Gastrocnemius medialis (tissue), 4 donors: ENCODE results near the gene GDF11.
A peak's percentile ranks its signal among the peaks of the same experiment; 100 is the strongest.

ENCODE experiments used
- POLR2A ChIP-seq, 2 donors: fragments of 450-650 bp; IDR thresholded peaks; one replicate each; pipeline ENCODE4 v1.6.1; 2017; ENCODE audit warnings: antibody characterized with exemption in 2 of 2, mild to moderate bottlenecking in 2 of 2, moderate library complexity in 2 of 2
- TF ChIP-seq, protein P1 (sequence below), 5 experiments: fragments of 450-650 bp in 3 of 5; fragments of 200-600 bp in 2 of 5; sonication (generic) in 2 of 5; IDR thresholded peaks in 4 of 5; conservative IDR thresholded peaks in 1 of 5; 1 replicate in 4 of 5; 2 replicates in 1 of 5; pipeline ENCODE4 v1.5.1; 2016 to 2019; ENCODE audit warnings: antibody characterized with exemption in 5 of 5, mild to moderate bottlenecking in 3 of 5, moderate library complexity in 3 of 5

DNA sequence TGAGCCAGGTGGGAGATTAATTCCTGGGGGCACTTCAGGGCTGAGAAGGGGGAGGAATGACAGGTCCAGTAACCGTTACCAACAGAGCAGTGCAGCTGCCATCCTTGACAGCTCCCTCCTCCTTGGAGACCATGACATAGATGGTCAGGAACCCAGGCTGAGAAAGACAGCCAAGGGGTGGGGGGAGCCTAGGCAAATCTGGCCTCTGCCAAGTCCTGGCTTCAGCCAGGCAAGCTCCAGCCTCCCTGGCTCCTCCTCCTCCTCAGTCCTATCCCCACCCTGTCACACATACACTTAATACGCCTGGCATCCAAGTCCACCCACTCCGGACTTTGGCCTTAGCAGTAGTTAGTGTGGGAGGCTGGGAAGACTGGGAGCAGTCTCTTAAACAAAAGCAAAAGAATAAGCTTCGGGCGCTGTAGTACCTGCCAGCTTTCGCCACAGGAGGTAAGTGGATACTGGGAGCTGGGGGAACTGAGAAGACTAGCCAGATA, 22.8 kb upstream of the GDF11 start, which contains the start of gene RDH5:
- TF ChIP-seq, protein P1, sequence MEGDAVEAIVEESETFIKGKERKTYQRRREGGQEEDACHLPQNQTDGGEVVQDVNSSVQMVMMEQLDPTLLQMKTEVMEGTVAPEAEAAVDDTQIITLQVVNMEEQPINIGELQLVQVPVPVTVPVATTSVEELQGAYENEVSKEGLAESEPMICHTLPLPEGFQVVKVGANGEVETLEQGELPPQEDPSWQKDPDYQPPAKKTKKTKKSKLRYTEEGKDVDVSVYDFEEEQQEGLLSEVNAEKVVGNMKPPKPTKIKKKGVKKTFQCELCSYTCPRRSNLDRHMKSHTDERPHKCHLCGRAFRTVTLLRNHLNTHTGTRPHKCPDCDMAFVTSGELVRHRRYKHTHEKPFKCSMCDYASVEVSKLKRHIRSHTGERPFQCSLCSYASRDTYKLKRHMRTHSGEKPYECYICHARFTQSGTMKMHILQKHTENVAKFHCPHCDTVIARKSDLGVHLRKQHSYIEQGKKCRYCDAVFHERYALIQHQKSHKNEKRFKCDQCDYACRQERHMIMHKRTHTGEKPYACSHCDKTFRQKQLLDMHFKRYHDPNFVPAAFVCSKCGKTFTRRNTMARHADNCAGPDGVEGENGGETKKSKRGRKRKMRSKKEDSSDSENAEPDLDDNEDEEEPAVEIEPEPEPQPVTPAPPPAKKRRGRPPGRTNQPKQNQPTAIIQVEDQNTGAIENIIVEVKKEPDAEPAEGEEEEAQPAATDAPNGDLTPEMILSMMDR (IDR thresholded peaks at IDR 0.05 in 4 of 5, conservative IDR thresholded peaks at IDR 0.05 in 1 of 5), result no peak
- peak in 1 of 2 donors; percentile 40 for TF ChIP-seq POLR2A (IDR thresholded peaks at IDR 0.05)
